Large intestine (tissue), 3 donors: Measurements from ENCODE around the gene CD59. TPM values are rescaled to one million over a fixed set of nuclear protein-coding genes. Genes with fewer than 3 reads are reported as not detected.

Experiments used
- DNase-seq, 2 donors: peaks; one replicate each; pipeline versions ENCODE4 v3.0.0 to v3.0.0-alpha.2; 2013
- H3K27ac ChIP-seq: one replicate; pipeline ENCODE4 v1.5.1; 2013; ENCODE audit warnings: low read length
- H3K27me3 ChIP-seq: 2 replicates; pipeline ENCODE4 v1.6.1; 2013; ENCODE audit warnings: low read length; ENCODE audit not compliant: control insufficient read depth, insufficient read depth
- H3K36me3 ChIP-seq: 2 replicates; pipeline ENCODE4 v1.6.1; 2013; ENCODE audit warnings: low read length; ENCODE audit not compliant: control insufficient read depth, insufficient read depth
- H3K4me1 ChIP-seq: one replicate; pipeline ENCODE4 v1.6.1; 2013; ENCODE audit warnings: low read length; ENCODE audit not compliant: control insufficient read depth, insufficient read depth
- H3K4me3 ChIP-seq: one replicate; pipeline ENCODE4 v1.5.1; 2013; ENCODE audit warnings: low read length
- H3K9me3 ChIP-seq: one replicate; pipeline ENCODE4 v1.6.1; 2013; ENCODE audit warnings: mild to moderate bottlenecking, low read depth, low read length, moderate library complexity; ENCODE audit not compliant: control insufficient read depth
- WGBS: methylation state at CpG from one replicate; pipeline ENCODE4 v1.1.5; 2013; ENCODE audit warnings: low lambda C conversion rate; ENCODE audit not compliant: insufficient coverage; 5-methylcytosine and 5-hydroxymethylcytosine counted together
- polyA plus RNA-seq: library from polyadenylated mRNA; unstranded; fragments of 120-200 nt; gene quantifications from one replicate; pipeline ENCODE4 v1.2.1, GENCODE V29; 2013

Gene CD59
- polyA plus RNA-seq, 1 donor, result 121 TPM

DNA sequence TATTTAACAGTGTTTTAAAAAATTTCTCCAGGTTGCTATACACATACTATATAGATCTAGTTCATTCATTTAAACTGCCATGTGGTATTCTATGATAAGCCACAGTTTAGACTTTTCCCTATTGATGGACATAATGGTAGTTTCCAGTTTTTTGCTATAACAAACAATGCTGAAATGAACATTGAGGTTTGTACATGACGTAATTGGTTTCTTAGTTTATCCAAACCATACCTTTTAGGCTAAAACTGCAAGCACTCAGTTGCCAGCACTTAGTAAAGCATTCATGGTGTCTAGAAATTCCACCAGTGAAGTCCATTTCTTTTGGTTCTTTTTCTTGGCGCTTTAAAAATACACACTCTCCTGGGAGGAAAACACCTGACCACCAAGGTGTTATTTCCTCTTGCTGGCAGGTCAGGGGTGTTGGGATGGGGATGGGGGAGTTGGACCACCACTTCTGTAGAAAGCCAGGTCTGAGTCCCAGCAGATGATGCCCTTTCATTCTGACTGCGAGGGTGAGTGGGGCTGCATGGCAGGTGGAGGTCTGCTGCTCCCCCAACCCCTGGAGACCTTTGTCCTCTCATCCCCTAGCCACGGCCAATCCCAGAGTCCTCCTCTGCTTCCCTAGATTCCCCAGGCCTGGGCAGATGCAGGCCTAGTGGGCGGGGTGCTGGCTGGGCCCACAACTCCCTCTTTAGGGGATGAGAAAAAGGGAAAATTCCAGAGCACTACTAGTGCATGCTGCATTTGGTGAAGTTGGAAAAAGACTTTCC, 76.7 kb downstream of the CD59 start:
- Histone ChIP-seq H3K27ac (no peak overlapping the region), H3K4me1 (no peaks in the 10 kb centered on the region), H3K9me3 (no peaks in the 10 kb centered on the region), H3K4me3 (no peak overlapping the region), H3K27me3 (no peaks in the 10 kb centered on the region), H3K36me3 (no peaks in the 10 kb centered on the region)
- WGBS, result no CpG with 5 or more reads among the region's 5 CpGs
- DNase-seq, result no peak

GRCh38 chr11:33658195-33658900, 77.9 kb downstream of the CD59 start:
- Histone ChIP-seq H3K9me3 (no peaks in the 10 kb centered on the region), H3K36me3 (no peaks in the 10 kb centered on the region), H3K4me3 (no peak overlapping the region), H3K27me3 (no peaks in the 10 kb centered on the region), H3K27ac (no peak overlapping the region), H3K4me1 (no peaks in the 10 kb centered on the region)
- WGBS, result no CpG with 5 or more reads among the region's 22 CpGs
- DNase-seq, result no peak

DNA sequence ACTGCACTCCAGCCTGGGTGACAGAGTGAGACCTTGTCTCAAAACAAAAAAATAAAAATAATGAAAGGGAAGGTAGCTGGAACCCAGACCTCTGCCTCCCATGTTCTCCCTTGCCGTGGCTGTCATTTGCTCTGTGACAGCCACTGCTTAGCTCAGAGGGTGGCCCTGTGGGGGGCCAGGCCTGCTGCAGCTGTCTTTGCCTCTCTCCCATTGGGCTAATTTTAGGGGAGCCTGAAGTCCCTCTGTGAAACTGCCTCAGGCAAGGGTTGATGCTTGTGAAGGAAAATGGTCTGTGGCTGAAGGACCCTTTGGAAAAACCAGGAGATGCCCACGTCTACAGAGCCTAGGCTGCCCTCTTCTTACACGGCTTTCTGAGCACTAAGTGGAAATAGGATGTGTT, 78.5 kb downstream of the CD59 start:
- Histone ChIP-seq H3K4me1 (no peaks in the 10 kb centered on the region), H3K9me3 (no peaks in the 10 kb centered on the region), H3K4me3 (no peak overlapping the region), H3K27me3 (no peaks in the 10 kb centered on the region), H3K27ac (no peak overlapping the region), H3K36me3 (no peaks in the 10 kb centered on the region)
- no peak for DNase-seq
- WGBS, result no CpG with 5 or more reads among the region's 3 CpGs

DNA sequence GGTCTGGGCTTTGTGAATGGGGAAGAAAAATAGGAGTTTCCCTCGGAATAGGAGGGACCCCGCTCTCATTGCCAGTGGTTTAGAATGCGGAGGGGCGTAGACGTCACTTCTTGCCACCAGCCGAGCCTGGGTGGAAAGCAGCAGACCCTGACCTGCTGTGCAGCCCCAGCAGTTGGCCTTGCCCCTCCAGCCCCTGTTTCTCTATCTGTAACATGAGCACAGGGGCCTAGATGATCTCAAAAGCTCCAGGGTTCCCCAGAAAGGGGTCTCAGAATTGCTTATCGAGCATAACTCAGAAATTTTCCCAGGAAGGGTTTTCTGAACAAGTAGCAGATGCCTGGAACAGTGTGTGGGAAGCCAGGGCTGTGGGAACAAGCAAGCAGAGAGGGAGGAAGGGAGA, 79.5 kb downstream of the CD59 start:
- no peak for DNase-seq
- no CpG with 5 or more reads among the region's 7 CpGs for WGBS

DNA sequence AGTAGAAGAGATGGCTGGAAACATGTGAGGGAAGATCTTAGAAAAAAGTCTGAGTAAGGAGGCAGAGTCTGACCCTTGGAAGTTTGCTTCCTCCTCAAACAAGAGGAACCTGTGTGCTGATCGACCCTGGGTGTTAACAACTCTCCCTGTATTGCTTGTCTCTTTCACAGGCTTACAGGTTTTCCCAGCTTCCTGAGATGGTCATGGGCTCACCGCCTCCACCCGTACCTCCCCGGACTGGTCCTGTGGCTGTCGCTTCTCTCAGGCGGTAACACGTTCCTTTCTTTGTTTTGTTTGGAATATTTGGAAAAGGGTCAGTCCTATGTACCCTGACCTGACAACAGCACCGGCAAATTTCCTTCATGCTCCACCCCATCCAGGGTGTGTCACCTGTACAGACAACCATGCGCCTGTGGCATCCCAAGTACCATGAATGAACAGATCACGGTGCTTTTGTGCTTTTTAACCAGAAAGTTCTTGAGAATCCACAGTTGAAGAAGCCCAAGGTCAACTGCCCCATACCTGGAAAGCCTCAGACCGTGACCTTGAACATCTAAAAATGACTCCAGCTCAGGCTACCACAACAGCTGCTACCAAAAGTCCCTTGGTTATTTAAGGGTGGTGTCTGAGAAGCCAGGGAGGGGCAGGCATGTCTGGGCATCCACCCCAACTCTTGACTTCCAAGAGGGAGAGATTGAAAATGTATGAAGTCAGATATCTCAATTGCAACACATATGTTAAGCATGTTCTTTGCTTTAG, 80.2 kb downstream of the CD59 start:
- 88% methylated on average over 3 of the region's 11 CpGs for WGBS
- no peaks in the 10 kb centered on the region for H3K36me3 ChIP-seq

More for the DNA sequence above, 79.5 kb downstream of the CD59 start:
- Histone ChIP-seq H3K9me3 (no peaks in the 10 kb centered on the region), H3K36me3 (no peaks in the 10 kb centered on the region), H3K27me3 (no peaks in the 10 kb centered on the region), H3K4me1 (no peaks in the 10 kb centered on the region), H3K27ac (no peak overlapping the region), H3K4me3 (no peak overlapping the region)

DNA sequence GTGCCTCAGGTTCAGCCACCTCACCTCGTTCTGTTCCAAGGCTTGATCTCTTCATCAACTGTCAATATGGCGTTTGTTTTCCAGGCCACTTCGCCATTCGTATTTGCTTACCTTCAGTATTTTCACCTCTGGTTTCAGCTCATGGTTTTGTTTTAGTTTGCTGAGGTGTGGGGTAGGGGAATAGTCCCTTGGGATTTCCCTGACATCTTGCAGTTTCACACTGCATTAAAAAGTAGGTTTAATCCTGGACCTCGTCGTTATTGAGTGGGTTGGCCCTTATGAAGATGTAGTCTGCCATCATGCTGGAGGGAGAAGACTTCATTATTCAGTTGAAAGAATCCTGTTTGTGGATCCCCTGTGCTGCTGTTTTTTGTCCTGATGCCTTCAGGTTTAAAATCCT, 81.6 kb downstream of the CD59 start:
- Histone ChIP-seq H3K4me3 (no peak overlapping the region), H3K27ac (no peak overlapping the region), H3K36me3 (no peaks in the 10 kb centered on the region), H3K4me1 (no peaks in the 10 kb centered on the region), H3K9me3 (no peaks in the 10 kb centered on the region), H3K27me3 (no peaks in the 10 kb centered on the region)
- WGBS, result 80% methylated on average over 3 of the region's 6 CpGs
- no peak for DNase-seq

More for the DNA sequence above, 80.2 kb downstream of the CD59 start:
- Histone ChIP-seq H3K27me3 (no peaks in the 10 kb centered on the region), H3K4me1 (no peaks in the 10 kb centered on the region), H3K27ac (no peak overlapping the region), H3K9me3 (no peaks in the 10 kb centered on the region), H3K4me3 (no peak overlapping the region)
- DNase-seq, result no peak

Other genes with a start within 250 kb of the CD59 start
- not detected for gene C11orf91, start 35.6 kb downstream of the CD59 start, polyA plus RNA-seq
- gene FBXO3, start 38.1 kb upstream of the CD59 start, polyA plus RNA-seq, result 37.5 TPM
- gene LMO2, start 155.7 kb upstream of the CD59 start, polyA plus RNA-seq, result 11.8 TPM